SK-N-SH (cell line): ENCODE measurements around the gene CIAO3.

Source experiments
- CTCF ChIP-seq: fragments of 200-600 bp; sonication (generic); IDR thresholded peaks from 2 replicates; pipeline ENCODE4 v1.6.1; 2017; ENCODE audit warnings: antibody characterized with exemption, mild to moderate bottlenecking, moderate library complexity
- MEF2A ChIP-seq: IDR thresholded peaks from 2 replicates; pipeline ENCODE4 v1.4.0; 2012; ENCODE audit warnings: low read depth, borderline replicate concordance
- MXI1 ChIP-seq: IDR thresholded peaks from 2 replicates; pipeline ENCODE4 v1.6.1; 2012; ENCODE audit warnings: mild to moderate bottlenecking, low read depth, low read length, improper control_type of control experiment
- POLR2AphosphoS5 ChIP-seq: IDR thresholded peaks from 2 replicates; pipeline ENCODE4 v1.6.1; 2012; ENCODE audit warnings: low read depth, low read length
- RAD21 ChIP-seq: IDR thresholded peaks from 2 replicates; pipeline ENCODE4 v1.6.1; 2012; ENCODE audit warnings: mild to moderate bottlenecking, low read length
- RCOR1 ChIP-seq: fragments of 150-350 bp; IDR thresholded peaks from 2 replicates; pipeline ENCODE4 v1.6.1; 2017; ENCODE audit warnings: antibody characterized with exemption, low read length
- SMC3 ChIP-seq: IDR thresholded peaks from 2 replicates; pipeline ENCODE4 v1.6.1; 2012; ENCODE audit warnings: low read depth, low read length, improper control_type of control experiment
- TAF1 ChIP-seq: IDR thresholded peaks from 2 replicates; pipeline ENCODE4 v1.6.1; 2012; ENCODE audit warnings: low read depth, mild to moderate bottlenecking, low read length, moderate library complexity, borderline replicate concordance
- USF2 ChIP-seq: fragments of 150-350 bp; IDR thresholded peaks from 2 replicates; pipeline ENCODE4 v1.6.1; 2017; ENCODE audit warnings: antibody characterized with exemption, low read length, low read depth, borderline replicate concordance
- TF ChIP-seq, protein P1 (sequence below): IDR thresholded peaks from 2 replicates; pipeline ENCODE4 v1.6.1; 2012; ENCODE audit warnings: mild to moderate bottlenecking, low read depth, low read length, moderate library complexity
- TF ChIP-seq, protein P2 (sequence below): IDR thresholded peaks from 2 replicates; pipeline ENCODE4 v1.4.0; 2012; ENCODE audit warnings: low read depth, borderline replicate concordance

DNA sequence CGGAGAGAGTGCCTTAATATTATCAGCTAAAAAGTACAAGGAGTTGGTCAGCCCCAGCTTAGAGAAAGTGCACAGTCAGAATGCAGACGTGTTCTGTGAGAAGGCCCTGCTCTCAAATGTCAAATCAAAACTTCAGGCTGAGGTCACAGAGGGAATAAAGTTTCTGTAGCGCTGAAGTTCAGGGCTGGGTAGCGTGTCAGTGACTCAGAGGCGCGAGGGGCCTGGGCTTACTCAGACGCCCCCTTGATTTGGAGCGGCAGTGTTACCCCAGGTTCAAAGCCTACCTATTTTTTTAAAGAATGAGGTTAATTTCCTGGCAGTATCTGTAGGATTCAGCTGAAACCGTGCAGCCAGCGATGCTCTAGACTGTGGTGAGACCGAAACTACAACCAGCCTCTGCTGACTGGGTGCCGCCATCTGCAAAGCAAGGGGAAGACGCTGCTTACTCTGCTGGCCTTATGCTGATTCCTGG, 4.8 kb downstream of the CIAO3 start:
- TF ChIP-seq USF2 (no peak), CTCF (no peak), POLR2AphosphoS5 (no peak), RAD21 (no peak), MEF2A (no peak), SMC3 (no peak), RCOR1 (no peak), TAF1 (no peak), MXI1 (no peak)
- TF ChIP-seq, protein P1, sequence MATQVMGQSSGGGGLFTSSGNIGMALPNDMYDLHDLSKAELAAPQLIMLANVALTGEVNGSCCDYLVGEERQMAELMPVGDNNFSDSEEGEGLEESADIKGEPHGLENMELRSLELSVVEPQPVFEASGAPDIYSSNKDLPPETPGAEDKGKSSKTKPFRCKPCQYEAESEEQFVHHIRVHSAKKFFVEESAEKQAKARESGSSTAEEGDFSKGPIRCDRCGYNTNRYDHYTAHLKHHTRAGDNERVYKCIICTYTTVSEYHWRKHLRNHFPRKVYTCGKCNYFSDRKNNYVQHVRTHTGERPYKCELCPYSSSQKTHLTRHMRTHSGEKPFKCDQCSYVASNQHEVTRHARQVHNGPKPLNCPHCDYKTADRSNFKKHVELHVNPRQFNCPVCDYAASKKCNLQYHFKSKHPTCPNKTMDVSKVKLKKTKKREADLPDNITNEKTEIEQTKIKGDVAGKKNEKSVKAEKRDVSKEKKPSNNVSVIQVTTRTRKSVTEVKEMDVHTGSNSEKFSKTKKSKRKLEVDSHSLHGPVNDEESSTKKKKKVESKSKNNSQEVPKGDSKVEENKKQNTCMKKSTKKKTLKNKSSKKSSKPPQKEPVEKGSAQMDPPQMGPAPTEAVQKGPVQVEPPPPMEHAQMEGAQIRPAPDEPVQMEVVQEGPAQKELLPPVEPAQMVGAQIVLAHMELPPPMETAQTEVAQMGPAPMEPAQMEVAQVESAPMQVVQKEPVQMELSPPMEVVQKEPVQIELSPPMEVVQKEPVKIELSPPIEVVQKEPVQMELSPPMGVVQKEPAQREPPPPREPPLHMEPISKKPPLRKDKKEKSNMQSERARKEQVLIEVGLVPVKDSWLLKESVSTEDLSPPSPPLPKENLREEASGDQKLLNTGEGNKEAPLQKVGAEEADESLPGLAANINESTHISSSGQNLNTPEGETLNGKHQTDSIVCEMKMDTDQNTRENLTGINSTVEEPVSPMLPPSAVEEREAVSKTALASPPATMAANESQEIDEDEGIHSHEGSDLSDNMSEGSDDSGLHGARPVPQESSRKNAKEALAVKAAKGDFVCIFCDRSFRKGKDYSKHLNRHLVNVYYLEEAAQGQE: no peak
- TF ChIP-seq, protein P2, sequence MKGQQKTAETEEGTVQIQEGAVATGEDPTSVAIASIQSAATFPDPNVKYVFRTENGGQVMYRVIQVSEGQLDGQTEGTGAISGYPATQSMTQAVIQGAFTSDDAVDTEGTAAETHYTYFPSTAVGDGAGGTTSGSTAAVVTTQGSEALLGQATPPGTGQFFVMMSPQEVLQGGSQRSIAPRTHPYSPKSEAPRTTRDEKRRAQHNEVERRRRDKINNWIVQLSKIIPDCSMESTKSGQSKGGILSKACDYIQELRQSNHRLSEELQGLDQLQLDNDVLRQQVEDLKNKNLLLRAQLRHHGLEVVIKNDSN: no peak
